ENCODE data around the gene GPRIN3.
"Not testable (repeated sequence)": the region's sequence is repeated elsewhere in the genome, so short reads cannot be mapped to it uniquely, and the experiment has no call there.

The GPRIN3 gene

GRCh38 chr4:89287945-89288344 is 19.7 kb downstream of the GPRIN3 start:
- DNase-seq, result no peak

DNA sequence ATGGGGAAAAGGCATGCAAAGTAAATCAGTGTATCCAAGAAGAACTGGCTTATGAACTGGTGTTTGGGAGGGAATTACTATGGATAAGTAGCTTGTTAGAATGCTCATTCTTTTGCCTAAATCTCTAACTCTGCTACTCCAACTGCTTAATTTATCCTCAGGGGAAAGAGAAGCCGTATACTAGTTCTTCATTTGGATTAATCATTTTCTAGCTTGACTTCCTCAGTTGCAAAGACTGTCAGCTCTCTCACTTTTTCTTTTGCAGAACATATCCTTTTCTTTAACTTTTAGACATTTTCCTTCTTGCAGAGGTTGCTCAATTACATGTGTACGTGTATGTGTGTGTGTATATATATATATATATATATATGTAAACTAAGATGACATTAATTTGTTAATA is 21.9 kb downstream of the GPRIN3 start:
- no peak for DNase-seq

DNA sequence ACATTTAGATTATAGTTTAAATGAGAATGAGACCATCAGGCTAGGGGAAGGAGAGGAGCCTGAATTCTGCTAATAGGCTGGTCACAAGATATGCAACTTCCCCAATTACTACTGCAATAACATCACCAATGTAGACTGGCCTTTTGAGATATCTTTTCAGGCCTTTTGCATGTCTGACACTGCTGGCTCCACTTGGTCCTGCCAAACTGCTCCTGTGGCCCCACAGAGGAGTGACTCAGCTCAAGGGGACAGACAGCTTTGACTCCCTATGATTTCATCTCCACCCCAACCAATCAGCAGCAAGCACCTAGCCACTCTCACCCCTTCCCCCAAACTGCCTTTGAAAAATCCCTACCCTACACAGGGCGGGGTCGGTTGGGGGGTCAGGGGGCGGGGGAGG is 22.8 kb downstream of the GPRIN3 start:
- DNase-seq, result no peak

- no peak for DNase-seq
These were observed 23.6 kb downstream of the GPRIN3 start for GRCh38 chr4:89284020-89284424.

DNA sequence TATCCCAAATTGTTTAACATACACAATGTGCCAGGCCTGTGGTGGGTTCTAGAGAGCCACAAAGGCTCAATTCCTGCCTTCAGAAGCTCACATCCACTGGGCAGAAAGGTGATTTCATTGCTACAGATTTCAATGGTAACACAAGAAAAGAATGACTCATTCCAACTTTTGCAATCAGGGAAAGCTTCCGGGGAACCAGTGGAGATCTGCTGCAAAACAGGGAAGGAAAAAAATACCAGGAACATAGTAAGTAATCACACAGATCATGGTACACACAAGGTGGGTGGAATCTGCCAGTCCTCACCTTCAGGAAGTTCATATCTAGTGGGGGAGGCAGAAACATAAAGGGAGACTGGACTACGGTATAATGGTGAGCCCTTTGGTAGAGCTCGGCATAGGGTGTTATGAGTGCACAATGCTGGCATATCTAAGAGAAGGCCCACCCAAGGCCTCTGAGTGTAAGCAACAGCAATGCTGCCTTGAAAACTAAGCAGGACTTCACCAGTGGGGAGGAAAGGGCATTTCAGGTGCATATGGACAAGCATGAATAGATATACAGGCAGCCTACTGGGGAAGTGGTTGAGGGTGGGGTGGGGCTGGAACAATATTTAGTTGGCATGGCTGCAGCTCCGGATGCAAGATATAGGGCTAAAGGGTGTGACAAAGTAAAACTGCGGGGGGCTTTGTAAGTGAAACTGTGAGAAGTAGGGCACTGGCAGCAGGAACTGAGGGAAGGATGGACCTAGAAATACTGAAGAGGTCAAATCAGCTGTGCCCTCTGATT is 24.2 kb downstream of the GPRIN3 start:
- DNase-seq, result no peak

- no peak for DNase-seq
These were observed 28.2 kb downstream of the GPRIN3 start for GRCh38 chr4:89279385-89279784.

GRCh38 chr4:89277412-89277811 is 30.2 kb downstream of the GPRIN3 start:
- no peak for DNase-seq

- no peak for DNase-seq
These were observed 31.3 kb downstream of the GPRIN3 start for GRCh38 chr4:89276296-89276695.

GRCh38 chr4:89275587-89275986 is 32.0 kb downstream of the GPRIN3 start:
- no peak for DNase-seq

- no peak for DNase-seq
These were observed 33.9 kb downstream of the GPRIN3 start for GRCh38 chr4:89273741-89274141.

DNA sequence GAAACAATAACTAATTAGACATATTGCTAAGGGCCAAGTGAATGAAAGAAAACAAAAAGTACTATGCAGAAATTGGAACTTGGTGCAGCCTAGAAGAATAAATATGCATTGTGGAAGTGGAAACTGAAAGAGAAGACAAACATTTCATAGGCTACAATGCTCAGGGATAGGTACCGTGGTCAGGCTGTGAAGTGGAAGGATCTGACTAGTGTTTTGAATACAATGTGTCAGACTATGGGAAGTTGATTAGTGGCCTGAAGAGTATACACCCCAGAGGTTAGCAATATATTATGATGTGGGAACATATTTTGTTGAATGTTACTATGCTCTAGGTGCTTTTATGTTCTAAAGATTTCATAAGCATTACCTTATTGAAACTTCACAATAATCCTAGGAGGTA is 36.8 kb downstream of the GPRIN3 start:
- no peak for DNase-seq

GRCh38 chr4:89269121-89269666 is 38.4 kb downstream of the GPRIN3 start:
- DNase-seq, result no peak

DNA sequence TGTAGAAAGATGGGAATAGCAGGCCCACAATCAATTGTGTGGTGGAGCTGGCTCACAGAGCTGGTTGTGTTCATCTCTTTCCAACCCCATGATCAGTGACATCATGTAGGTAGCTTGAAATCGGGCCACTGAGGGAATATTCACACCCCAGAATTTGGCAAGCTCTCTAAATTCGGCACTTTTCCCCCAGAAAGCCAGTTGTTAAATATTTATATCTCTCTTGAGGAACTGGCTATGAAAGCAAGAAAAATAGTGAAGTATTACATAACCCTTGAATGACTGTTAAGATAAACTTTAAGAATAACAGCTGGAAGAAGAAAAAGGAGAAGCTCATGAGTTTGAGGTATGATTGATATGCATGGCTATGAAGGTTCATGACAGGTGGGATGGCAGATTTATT is 38.9 kb downstream of the GPRIN3 start:
- no peak for DNase-seq

DNA sequence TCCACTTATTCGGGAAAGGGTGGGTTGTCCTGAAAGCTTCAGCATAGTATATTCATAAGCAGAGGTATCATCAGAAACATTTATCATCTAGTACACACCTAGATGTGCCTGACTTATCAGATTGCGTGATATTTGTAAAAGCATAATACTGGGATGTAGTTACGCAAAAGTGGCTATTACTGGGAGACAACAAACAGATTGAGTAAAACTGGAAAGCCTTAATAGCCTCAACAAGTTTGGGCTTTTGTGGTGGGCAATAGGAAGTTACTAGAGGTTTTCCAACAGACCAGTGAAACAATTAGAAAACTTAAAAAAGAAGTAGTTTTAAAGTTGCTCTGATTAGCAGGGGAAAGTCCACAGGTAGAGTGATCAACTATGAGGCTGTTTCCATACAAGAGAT is 39.8 kb downstream of the GPRIN3 start:
- DNase-seq, result no peak

DNA sequence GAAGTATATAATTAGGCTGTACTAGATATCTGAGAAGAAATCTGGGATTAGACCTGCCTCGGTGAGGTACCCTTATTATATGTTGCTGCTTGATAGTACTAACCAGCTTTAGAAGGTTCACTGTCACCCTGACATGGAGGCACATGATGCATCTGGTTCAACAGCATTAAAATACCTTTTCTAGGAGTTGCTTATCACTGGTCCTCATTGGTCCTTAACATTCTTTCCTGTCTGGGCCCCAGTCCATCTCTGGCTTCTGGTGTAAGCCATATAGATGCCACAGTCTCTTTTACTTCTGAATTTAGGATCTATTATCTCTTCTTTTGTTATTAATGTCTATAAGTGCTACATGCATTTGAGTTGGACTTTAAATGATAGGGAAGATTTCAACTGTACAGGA is 40.2 kb downstream of the GPRIN3 start:
- no peak for DNase-seq

- DNase-seq, result no peak
These were observed 41.5 kb downstream of the GPRIN3 start for GRCh38 chr4:89266128-89266527.

DNA sequence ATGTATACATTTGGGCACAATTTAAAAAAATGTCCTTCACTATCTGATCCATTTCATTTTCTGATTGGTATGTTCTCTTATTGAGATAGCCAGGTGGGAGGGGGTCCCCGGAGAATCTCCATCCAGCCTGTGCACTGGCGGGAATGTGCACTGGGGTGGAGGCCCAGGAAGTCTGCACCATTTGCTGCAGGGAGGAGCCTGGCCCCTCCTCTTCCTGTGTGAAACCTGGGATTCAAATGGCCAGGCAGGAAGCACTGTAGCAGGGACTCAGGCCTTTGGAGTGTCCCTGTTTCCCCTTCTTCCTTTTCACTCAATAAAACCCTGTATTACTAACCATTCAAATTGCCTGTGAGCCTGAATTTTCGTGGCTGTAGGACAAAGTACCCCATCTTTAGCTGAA is 44.3 kb downstream of the GPRIN3 start:
- no peak for DNase-seq

GRCh38 chr4:89259301-89260028 is 48.1 kb downstream of the GPRIN3 start:
- DNase-seq, result no peak

DNA sequence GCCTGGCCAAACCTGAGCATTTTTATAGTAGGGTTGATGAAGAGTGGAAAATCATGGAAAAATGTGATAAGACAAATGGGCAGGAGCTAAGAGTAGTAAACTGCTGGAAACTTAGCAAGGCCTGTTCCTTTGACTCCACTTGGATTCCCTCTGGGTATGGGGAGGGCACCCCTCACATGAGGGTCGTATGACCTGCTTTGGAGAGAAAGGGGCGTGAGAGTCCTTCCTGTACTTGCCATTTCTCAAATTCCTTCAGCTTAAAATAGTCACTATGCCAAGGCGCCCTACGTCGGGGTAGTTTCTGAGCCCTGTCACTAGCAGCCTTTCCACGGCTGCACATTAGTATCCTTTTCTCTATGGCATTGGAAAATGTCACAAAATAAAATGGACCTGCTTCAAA is 49.1 kb downstream of the GPRIN3 start:
- no peak for DNase-seq

- no peak for DNase-seq
These were observed 50.2 kb downstream of the GPRIN3 start for GRCh38 chr4:89257376-89257775.

GRCh38 chr4:89256203-89256800 is 51.3 kb downstream of the GPRIN3 start:
- no peak for DNase-seq

- DNase-seq, result no peak
These were observed 52.8 kb downstream of the GPRIN3 start for GRCh38 chr4:89254847-89255246.

DNA sequence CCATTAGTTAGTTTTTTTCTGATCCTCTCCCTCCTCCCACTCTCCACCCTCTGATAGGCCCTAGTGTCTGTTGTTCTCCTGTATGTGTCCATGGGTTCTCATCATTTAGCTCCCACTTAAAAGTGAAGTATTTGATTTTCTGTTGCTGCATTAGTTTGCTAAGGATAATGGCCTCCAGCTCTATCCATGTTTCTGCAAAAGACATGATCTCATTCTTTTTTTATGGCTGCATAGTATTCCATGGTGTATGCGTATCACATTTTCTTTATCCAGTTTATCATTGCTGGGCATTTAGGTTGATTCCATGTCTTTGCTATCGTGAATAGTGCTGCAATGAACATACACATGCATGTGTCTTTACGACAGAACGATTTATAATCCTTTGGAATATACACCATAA is 53.3 kb downstream of the GPRIN3 start:
- not testable (repeated sequence) for DNase-seq

- DNase-seq, result no peak
These were observed 53.7 kb downstream of the GPRIN3 start for GRCh38 chr4:89253935-89254334.
